MCF 10A (cell line): ENCODE measurements around the gene OSBPL2. TPM values are rescaled to one million over a fixed set of nuclear protein-coding genes. Genes with fewer than 3 reads are reported as not detected.

Experiments
- BruUV-seq: library from RNA; stranded (reverse); fragments of 400-500 nt; replicated peaks from 2 replicates; lab custom pipeline; 2021; lab: Mats Ljungman, UMichigan
- CTCF ChIA-PET: fragments of 300-600 bp; sonication (Branson Sonifier 250); formaldehyde crosslinking; extraction: SDS; loops from one replicate; lab custom pipeline; 2021; ENCODE audit warnings: antibody characterized with exemption, inconsistent platforms; lab: Yijun Ruan, JAX
- POLR2A ChIA-PET: fragments of 300-600, 350-650 bp; sonication (Branson Sonifier 250); formaldehyde crosslinking; extraction: SDS; loops from one replicate; lab custom pipeline; 2020; ENCODE audit warnings: antibody characterized with exemption, inconsistent platforms; lab: Yijun Ruan, JAX
- DNase-seq: peaks from one replicate; pipeline ENCODE4 v3.0.0-alpha.2; 2018; ENCODE audit not compliant: unreplicated experiment
- H3K27ac Mint-ChIP-seq: one replicate; pipeline ENCODE4 v1.8.0; 2022; ENCODE audit warnings: mild to moderate bottlenecking, low read depth, mixed read lengths; ENCODE audit not compliant: unreplicated experiment
- H3K27me3 Mint-ChIP-seq: one replicate; pipeline ENCODE4 v1.8.0; 2022; ENCODE audit warnings: mixed read lengths; ENCODE audit not compliant: insufficient read depth, unreplicated experiment
- H3K36me3 Mint-ChIP-seq: one replicate; pipeline ENCODE4 v1.8.0; 2022; ENCODE audit warnings: mild to moderate bottlenecking, moderate library complexity, mixed read lengths; ENCODE audit not compliant: insufficient read depth, unreplicated experiment
- H3K4me1 Mint-ChIP-seq: one replicate; pipeline ENCODE4 v1.8.0; 2022; ENCODE audit warnings: mixed read lengths; ENCODE audit not compliant: insufficient read depth, unreplicated experiment
- H3K4me3 Mint-ChIP-seq: one replicate; pipeline ENCODE4 v1.8.0; 2022; ENCODE audit warnings: mild to moderate bottlenecking, moderate library complexity, mixed read lengths; ENCODE audit not compliant: unreplicated experiment
- H3K9me3 Mint-ChIP-seq: one replicate; pipeline ENCODE4 v1.8.0; 2022; ENCODE audit warnings: mixed read lengths; ENCODE audit not compliant: unreplicated experiment
- intact Hi-C: fragments of 100-400 bp; cut with micrococcal nuclease; formaldehyde crosslinking; loops from 2 replicates; pipeline ENCODE4 v1.14.1; 2022
- total RNA-seq: library from RNA; stranded (reverse); gene quantifications from 2 replicates; pipeline ENCODE4 v1.2.3, GENCODE V29; 2022
- TF ChIP-seq, protein P1 (sequence below): fragments of 200-600 bp; IDR thresholded peaks from one replicate; pipeline ENCODE4 v1.8.0; 2022; ENCODE audit warnings: antibody characterized with exemption, mild to moderate bottlenecking; ENCODE audit not compliant: unreplicated experiment

OSBPL2 gene
- total RNA-seq, 1 experiment from 2014 or later, result 38.8 TPM

DNA sequence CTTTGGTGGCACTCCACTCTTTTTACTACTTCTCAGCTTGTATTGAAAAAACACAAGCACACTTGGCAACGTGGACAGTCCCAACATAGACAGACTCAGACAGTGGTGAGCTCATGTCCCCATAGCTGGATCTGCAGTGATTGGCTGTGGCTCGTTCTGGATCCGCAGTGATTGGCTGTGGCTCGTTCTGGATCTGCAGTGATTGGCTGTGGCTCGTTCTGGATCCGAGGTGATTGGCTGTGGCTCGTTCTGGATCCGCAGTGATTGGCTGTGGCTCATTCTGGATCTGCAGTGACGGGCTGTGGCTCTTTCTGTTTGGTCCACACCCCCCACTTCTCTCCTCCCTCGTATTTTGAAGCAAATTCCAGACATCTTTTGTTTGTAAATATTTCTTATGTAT is 28.0 kb downstream of the OSBPL2 start:
- ChIA-PET CTCF (interaction anchor here (0.6 to 2.0 kb wide), 2 partner anchors 8 to 11 kb away, joined by 3 to 6 read pairs; no protein-coding TSS in a partner anchor), POLR2A (no interaction called here)
- no peaks in the 10 kb centered on the region for H3K4me1 Mint-ChIP-seq
- TF ChIP-seq, protein P1, sequence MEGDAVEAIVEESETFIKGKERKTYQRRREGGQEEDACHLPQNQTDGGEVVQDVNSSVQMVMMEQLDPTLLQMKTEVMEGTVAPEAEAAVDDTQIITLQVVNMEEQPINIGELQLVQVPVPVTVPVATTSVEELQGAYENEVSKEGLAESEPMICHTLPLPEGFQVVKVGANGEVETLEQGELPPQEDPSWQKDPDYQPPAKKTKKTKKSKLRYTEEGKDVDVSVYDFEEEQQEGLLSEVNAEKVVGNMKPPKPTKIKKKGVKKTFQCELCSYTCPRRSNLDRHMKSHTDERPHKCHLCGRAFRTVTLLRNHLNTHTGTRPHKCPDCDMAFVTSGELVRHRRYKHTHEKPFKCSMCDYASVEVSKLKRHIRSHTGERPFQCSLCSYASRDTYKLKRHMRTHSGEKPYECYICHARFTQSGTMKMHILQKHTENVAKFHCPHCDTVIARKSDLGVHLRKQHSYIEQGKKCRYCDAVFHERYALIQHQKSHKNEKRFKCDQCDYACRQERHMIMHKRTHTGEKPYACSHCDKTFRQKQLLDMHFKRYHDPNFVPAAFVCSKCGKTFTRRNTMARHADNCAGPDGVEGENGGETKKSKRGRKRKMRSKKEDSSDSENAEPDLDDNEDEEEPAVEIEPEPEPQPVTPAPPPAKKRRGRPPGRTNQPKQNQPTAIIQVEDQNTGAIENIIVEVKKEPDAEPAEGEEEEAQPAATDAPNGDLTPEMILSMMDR, result no peak
- no peaks in the 10 kb centered on the region for H3K27me3 Mint-ChIP-seq
- no peak overlapping the region for H3K4me3 Mint-ChIP-seq
- H3K27ac Mint-ChIP-seq, result no peak overlapping the region
- intact Hi-C loops, result no loop called here
- H3K36me3 Mint-ChIP-seq, result peaks cover 57% of the 10 kb centered on the region
- BruUV-seq, result no TSS peak
- H3K9me3 Mint-ChIP-seq, result no peaks in the 10 kb centered on the region
- DNase-seq, result no peak

DNA sequence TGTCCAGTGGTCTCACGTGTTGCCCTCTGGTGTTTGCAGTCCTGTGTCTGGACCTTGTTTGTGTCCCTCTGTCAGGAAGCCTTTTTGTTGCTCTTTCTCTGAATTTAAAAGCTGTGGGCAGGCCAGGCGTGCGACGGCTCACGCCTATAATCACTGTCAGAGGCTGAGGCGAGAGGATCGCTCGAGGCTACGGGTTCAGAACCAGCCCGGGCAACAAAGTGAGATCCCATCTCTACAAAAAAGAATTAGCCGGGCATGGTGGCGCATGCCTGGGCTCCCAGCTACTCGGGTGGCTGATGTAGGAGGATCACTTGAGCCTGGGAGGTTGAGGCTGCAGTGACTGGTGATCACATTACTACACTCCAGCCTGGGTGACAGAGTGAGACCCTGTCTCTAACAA is 28.5 kb downstream of the OSBPL2 start:
- ChIA-PET CTCF (no interaction called here), POLR2A (no interaction called here)
- intact Hi-C loops, result no loop called here
- DNase-seq, result no peak
- H3K4me1 Mint-ChIP-seq, result no peaks in the 10 kb centered on the region
- no peak overlapping the region for H3K27ac Mint-ChIP-seq
- H3K4me3 Mint-ChIP-seq, result no peak overlapping the region
- peaks cover 62% of the 10 kb centered on the region for H3K36me3 Mint-ChIP-seq
- no TSS peak for BruUV-seq
- no peaks in the 10 kb centered on the region for H3K27me3 Mint-ChIP-seq
- no peaks in the 10 kb centered on the region for H3K9me3 Mint-ChIP-seq
- TF ChIP-seq, protein P1, result no peak

DNA sequence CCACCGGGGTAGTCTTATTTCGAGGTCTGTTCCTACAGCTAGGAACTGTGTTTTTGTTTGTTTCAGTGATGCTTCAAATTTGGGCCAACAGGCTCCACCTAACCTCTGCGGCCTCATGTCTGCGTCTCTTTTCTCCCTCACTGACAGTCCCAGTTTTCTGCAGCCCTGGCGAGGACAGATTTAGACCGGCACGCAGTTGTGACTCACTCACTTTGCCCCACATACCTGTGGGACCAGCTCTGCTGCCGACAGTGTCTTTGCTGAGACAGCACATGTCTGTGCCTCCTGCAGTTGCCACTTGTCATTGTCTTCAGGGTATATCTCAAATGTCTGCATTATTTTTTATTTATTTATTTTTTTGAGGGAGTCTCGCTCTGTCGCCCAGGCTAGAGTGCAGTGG is 29.2 kb downstream of the OSBPL2 start:
- peak; percentile 4 for DNase-seq
- intact Hi-C loops, result no loop called here
- no peaks in the 10 kb centered on the region for H3K27me3 Mint-ChIP-seq
- no peaks in the 10 kb centered on the region for H3K4me1 Mint-ChIP-seq
- TF ChIP-seq, protein P1, result no peak
- no peaks in the 10 kb centered on the region for H3K9me3 Mint-ChIP-seq
- CTCF ChIA-PET, result no interaction called here
- no TSS peak for BruUV-seq
- peaks cover 66% of the 10 kb centered on the region for H3K36me3 Mint-ChIP-seq
- H3K27ac Mint-ChIP-seq, result no peak overlapping the region
- no peak overlapping the region for H3K4me3 Mint-ChIP-seq
- POLR2A ChIA-PET, result interaction anchor here (0.7 kb wide), 1 partner anchor 633 kb away, joined by 3 read pairs; no protein-coding TSS in a partner anchor

DNA sequence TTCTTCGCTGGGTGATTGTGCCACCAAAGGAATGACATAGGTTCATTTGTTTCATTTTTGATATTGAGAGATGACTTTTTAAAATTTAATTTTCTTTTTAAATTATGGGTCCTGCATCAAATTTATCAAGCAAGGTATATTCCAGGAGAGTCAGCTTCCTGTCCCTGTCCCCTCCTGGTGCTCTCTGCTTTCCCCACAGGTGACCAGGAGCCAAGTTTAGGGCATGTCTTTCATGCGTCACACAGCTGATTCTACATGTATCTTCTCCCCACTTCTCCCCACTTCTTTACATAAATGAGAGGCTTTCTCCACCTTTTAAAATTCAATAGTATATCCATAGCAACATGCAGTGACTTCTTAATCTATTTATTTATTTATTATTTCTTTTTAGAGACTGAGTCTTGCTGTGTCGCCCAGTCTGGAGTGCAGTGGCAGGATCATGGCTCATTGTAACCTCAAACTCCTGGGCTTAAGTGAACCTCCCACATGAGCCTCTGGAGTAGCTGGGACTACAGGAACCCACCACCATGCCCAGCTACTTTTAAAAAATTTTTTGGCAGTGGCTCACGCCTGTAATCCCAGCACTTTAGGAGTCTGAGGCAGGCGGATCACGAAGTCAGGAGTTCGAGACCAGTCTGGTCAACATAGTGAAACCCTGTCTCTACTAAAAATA is 30.0 kb downstream of the OSBPL2 start:
- Mint-ChIP-seq H3K4me1 (no peaks in the 10 kb centered on the region), H3K27ac (no peak overlapping the region), H3K27me3 (no peaks in the 10 kb centered on the region), H3K36me3 (peaks cover 66% of the 10 kb centered on the region), H3K4me3 (no peak overlapping the region), H3K9me3 (no peaks in the 10 kb centered on the region)
- TF ChIP-seq, protein P1, result no peak
- DNase-seq, result no peak
- POLR2A ChIA-PET, result interaction anchor here (0.6 kb wide), 2 partner anchors 83 to 87 kb away, joined by 3 to 4 read pairs; no protein-coding TSS in a partner anchor
- CTCF ChIA-PET, result no interaction called here
- intact Hi-C loops, result no loop called here
- no TSS peak for BruUV-seq
